ENCODE measurements around the gene GRK5. TPM values are rescaled to one million over a fixed set of nuclear protein-coding genes. Genes with fewer than 3 reads are reported as not detected.

Gene GRK5
- total RNA-seq, 4 donors from 2014 or later, result 6.0 to 111 (median 9.5) TPM

DNA sequence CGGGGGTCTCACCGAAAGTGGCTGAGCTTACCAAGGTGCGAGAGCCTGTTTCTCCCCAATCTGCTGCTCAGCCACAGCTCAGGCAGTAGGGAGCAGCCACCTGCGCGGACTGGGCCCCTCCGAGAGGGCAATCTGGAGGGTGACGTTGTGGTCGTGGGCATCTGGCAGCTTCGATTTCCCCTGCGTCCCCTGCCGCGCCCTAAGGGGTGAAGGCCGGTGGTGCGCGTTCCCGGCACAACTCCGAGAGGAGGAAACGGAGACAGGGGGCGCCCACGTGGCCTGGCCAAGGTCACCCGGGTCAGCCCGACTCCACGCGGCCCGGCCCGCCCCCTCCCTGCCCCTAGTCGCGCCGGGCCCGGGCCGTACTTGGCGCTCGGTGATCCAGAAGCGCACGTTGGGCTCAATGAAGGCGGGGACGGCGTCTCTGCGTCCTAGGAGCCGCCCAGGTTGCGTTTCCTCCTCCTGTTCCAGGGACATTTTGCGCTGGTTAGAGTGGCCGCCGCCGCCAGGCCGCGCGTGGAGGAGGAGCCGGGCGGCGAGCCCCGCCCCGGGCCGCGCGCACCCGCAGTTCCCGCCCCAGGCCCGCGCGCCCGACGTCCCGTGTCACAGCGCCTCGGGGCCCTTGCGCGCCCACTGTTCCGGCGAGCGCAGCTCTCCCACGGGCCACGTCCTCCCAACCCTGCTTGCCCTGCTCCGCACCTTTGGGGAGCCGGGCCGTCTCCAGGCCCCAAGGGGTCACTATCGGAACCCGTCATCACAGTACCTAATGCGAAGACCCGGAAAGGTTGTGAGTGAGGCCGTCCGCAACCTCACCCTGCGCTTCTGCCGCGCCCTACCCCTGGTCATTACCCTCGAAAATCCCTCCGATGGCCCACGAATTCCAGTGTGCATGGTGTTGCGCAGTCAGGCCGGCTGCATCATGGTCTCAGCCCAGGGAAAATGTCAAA is 41.9 kb upstream of the GRK5 start, which contains the start of gene SFXN4:
Gene SFXN4, minus strand, starts transcription at position 544 of the 947 bp plus-strand sequence. Its CDS starts 67 bp downstream, at position 477.
- in situ Hi-C loops (cut with MboI; ENCODE audit: low pct_ligation_motif_present in 1 of 4, low pct_unique_long_range_greater_than_20kb in 1 of 4, low sequenced_read_pairs in 3 of 4), result no loop called here
- H3K4me3 ChIP-seq, result peak within 1 kb of the TSS; percentile 68 to 84 (median 79)
- intact Hi-C loops (cut with DNase I; ENCODE audit: low total_unique reads), result no loop called here
- H3K4me1 ChIP-seq, result peaks cover 0 to 16% (median 13%) of the 10 kb centered on the region in 4 donors
- WGBS, 2 donors (ENCODE audit: low coverage in 1 of 2), result 0 to 2% methylated on average over 3 to 69 of the region's 90 CpGs
- peak; percentile 85 for DNase-seq
- H3K27ac ChIP-seq, result peak within 1 kb of the TSS; percentile 89 to 94 (median 91)
- TF ChIP-seq CTCF (IDR thresholded peaks at IDR 0.05) (peak in 2 of 5 experiments; percentile 16 to 21), POLR2AphosphoS5 (IDR thresholded peaks at IDR 0.05) (peak; percentile 50 to 91 (median 77)), EP300 (IDR thresholded peaks at IDR 0.05; ENCODE audit: low read depth) (no peak), POLR2A (IDR thresholded peaks at IDR 0.05) (peak; percentile 73)
- peaks cover 0 to 26% (median 8%) of the 10 kb centered on the region in 4 donors for H3K36me3 ChIP-seq
- H3K27me3 ChIP-seq, result no peaks in the 10 kb centered on the region
- no peaks in the 10 kb centered on the region for H3K9me3 ChIP-seq

DNA sequence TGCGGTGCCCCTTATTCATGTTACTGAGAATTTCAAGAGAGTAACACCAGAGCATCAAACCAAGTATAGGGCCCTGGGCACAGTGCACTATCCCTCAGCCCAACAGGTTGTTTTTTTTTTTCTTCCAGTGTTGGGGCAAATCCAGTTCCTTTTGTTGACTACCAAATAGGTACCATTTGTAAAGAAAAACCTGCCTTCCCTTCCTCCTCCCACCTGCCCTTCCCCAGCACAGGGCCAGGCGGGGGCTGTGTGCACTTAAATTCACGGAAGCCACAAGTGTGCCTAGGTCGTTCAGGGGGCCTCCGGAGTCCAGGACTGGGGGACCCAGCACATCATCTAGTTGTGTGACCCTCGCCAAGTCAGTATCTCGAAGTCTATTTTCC is 41.3 kb upstream of the GRK5 start:
- no peaks in the 10 kb centered on the region for H3K27me3 ChIP-seq
- DNase-seq, result no peak
- peak overlapping the region; percentile 55 to 84 (median 79) for H3K4me3 ChIP-seq
- H3K27ac ChIP-seq, result peak overlapping the region; percentile 89 to 94 (median 91)
- in situ Hi-C loops (cut with MboI; ENCODE audit: low pct_ligation_motif_present in 1 of 4, low pct_unique_long_range_greater_than_20kb in 1 of 4, low sequenced_read_pairs in 3 of 4), result no loop called here
- 69% methylated on average over 5 to 7 of the region's 7 CpGs for WGBS, 2 donors (ENCODE audit: low coverage in 1 of 2)
- no peak for TF ChIP-seq CTCF (IDR thresholded peaks at IDR 0.05)
- H3K9me3 ChIP-seq, result no peaks in the 10 kb centered on the region
- H3K36me3 ChIP-seq, result peaks cover 0 to 27% (median 8%) of the 10 kb centered on the region in 4 donors
- intact Hi-C loops (cut with DNase I; ENCODE audit: low total_unique reads), result no loop called here
- peaks cover 0 to 16% (median 13%) of the 10 kb centered on the region in 4 donors for H3K4me1 ChIP-seq

DNA sequence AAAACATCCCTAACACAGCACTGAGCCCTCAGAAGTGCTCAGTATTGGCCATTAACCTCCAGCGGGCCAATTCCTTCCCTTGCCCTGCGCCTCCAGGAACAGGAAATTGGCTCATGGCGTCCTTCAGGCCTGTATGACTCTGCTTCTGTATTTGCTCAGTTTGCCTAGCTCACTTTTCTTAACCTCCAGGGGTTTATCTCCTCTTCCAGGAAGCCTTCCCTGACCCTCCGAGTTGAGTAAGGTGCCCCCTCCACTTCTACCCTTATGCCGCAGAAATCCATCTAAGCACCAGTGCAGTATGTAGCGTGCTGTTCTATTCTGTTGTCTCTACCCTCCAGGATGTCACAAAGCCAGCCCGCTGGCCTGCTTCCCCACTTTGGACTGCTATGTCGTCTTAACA is 40.8 kb upstream of the GRK5 start:
- Histone ChIP-seq H3K9me3 (no peaks in the 10 kb centered on the region), H3K27me3 (no peaks in the 10 kb centered on the region), H3K4me3 (no peak overlapping the region), H3K36me3 (peaks cover 0 to 27% (median 10%) of the 10 kb centered on the region in 4 donors), H3K27ac (peak overlapping the region; percentile 89 to 94 (median 91)), H3K4me1 (peaks cover 0 to 16% (median 13%) of the 10 kb centered on the region in 4 donors)
- no peak for TF ChIP-seq CTCF (IDR thresholded peaks at IDR 0.05)
- TF ChIP-seq EP300 (IDR thresholded peaks at IDR 0.05; ENCODE audit: low read depth), result no peak
- no peak for TF ChIP-seq POLR2AphosphoS5 (IDR thresholded peaks at IDR 0.05)
- no peak for TF ChIP-seq POLR2A (IDR thresholded peaks at IDR 0.05)
- in situ Hi-C loops (cut with MboI; ENCODE audit: low pct_ligation_motif_present in 1 of 4, low pct_unique_long_range_greater_than_20kb in 1 of 4, low sequenced_read_pairs in 3 of 4), result no loop called here
- no peak for DNase-seq
- WGBS, 2 donors (ENCODE audit: low coverage in 1 of 2), result 77% methylated on average over 8 of the region's 8 CpGs; no CpG with 5 or more reads in 1 of the 2 donors
- intact Hi-C loops (cut with DNase I; ENCODE audit: low total_unique reads), result no loop called here

DNA sequence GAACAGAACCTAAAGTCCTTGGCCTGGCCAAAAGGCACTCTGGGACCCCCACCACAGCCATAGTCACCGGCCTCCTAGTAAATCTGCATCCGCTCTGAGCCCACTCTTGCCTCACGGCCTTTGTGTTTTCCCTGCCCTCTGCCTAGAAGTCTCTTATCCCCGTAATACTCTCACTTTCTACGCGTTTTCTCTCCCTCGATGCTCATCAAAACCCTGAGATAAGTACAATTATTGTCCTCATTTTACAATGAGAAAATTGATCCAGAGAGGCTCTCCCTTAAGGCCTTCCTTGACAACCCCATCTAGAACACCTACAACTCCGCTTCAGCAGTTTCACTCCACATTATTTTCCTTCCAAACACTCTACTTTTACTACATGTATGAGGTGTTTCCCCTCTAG is 40.3 kb upstream of the GRK5 start:
- peaks cover 0 to 31% (median 13%) of the 10 kb centered on the region in 4 donors for H3K36me3 ChIP-seq
- in situ Hi-C loops (cut with MboI; ENCODE audit: low pct_ligation_motif_present in 1 of 4, low pct_unique_long_range_greater_than_20kb in 1 of 4, low sequenced_read_pairs in 3 of 4) (no loop called here), intact Hi-C loops (cut with DNase I; ENCODE audit: low total_unique reads) (no loop called here)
- peak overlapping the region in 2 of 4 donors; percentile 89 to 94 for H3K27ac ChIP-seq
- WGBS, 2 donors (ENCODE audit: low coverage in 1 of 2), result 83 to 86% methylated on average over 8 of the region's 8 CpGs
- H3K9me3 ChIP-seq, result no peaks in the 10 kb centered on the region
- H3K4me1 ChIP-seq, result peaks cover 0 to 16% (median 13%) of the 10 kb centered on the region in 4 donors
- no peak overlapping the region for H3K4me3 ChIP-seq
- TF ChIP-seq POLR2A (IDR thresholded peaks at IDR 0.05) (no peak), CTCF (IDR thresholded peaks at IDR 0.05) (no peak), POLR2AphosphoS5 (IDR thresholded peaks at IDR 0.05) (no peak), EP300 (IDR thresholded peaks at IDR 0.05; ENCODE audit: low read depth) (no peak)
- H3K27me3 ChIP-seq, result no peaks in the 10 kb centered on the region
- DNase-seq, result no peak
